ENCODE results near the gene SPG11. TPM values are rescaled to one million over a fixed set of nuclear protein-coding genes. Genes with fewer than 3 reads are reported as not detected.

The SPG11 gene
- total and polyA plus RNA-seq, 2 of the 13 experiments (the other 11 are each of a cell fraction or from before 2014, with no cell fraction given) = 31.5 to 40.7 TPM

GRCh38 chr15:44711096-44711742 lies 47.8 kb upstream of the SPG11 start, which contains the start of the genes B2M and PATL2 (continued):
- 0 out of 2 replicates have a peak, but pooled peaks have one; percentile 42 for TF ChIP-seq ZNF546 (CRISPR knock-in tag; conservative IDR thresholded peaks at IDR 0.05)
- no peak for TF ChIP-seq ZNF619 (CRISPR knock-in tag; IDR thresholded peaks at IDR 0.05)
- peak; percentile 70 for TF ChIP-seq DMAP1 (CRISPR knock-in tag; IDR thresholded peaks at IDR 0.05)
- TF ChIP-seq, protein P1, sequence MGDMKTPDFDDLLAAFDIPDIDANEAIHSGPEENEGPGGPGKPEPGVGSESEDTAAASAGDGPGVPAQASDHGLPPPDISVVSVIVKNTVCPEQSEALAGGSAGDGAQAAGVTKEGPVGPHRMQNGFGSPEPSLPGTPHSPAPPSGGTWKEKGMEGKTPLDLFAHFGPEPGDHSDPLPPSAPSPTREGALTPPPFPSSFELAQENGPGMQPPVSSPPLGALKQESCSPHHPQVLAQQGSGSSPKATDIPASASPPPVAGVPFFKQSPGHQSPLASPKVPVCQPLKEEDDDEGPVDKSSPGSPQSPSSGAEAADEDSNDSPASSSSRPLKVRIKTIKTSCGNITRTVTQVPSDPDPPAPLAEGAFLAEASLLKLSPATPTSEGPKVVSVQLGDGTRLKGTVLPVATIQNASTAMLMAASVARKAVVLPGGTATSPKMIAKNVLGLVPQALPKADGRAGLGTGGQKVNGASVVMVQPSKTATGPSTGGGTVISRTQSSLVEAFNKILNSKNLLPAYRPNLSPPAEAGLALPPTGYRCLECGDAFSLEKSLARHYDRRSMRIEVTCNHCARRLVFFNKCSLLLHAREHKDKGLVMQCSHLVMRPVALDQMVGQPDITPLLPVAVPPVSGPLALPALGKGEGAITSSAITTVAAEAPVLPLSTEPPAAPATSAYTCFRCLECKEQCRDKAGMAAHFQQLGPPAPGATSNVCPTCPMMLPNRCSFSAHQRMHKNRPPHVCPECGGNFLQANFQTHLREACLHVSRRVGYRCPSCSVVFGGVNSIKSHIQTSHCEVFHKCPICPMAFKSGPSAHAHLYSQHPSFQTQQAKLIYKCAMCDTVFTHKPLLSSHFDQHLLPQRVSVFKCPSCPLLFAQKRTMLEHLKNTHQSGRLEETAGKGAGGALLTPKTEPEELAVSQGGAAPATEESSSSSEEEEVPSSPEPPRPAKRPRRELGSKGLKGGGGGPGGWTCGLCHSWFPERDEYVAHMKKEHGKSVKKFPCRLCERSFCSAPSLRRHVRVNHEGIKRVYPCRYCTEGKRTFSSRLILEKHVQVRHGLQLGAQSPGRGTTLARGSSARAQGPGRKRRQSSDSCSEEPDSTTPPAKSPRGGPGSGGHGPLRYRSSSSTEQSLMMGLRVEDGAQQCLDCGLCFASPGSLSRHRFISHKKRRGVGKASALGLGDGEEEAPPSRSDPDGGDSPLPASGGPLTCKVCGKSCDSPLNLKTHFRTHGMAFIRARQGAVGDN (CRISPR knock-in tag; IDR thresholded peaks at IDR 0.05) = peak; percentile 87
- TF ChIP-seq, protein P2, sequence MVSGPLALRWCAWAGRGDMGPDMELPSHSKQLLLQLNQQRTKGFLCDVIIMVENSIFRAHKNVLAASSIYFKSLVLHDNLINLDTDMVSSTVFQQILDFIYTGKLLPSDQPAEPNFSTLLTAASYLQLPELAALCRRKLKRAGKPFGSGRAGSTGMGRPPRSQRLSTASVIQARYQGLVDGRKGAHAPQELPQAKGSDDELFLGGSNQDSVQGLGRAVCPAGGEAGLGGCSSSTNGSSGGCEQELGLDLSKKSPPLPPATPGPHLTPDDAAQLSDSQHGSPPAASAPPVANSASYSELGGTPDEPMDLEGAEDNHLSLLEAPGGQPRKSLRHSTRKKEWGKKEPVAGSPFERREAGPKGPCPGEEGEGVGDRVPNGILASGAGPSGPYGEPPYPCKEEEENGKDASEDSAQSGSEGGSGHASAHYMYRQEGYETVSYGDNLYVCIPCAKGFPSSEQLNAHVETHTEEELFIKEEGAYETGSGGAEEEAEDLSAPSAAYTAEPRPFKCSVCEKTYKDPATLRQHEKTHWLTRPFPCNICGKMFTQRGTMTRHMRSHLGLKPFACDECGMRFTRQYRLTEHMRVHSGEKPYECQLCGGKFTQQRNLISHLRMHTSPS (CRISPR knock-in tag; IDR thresholded peaks at IDR 0.05; ENCODE audit: low read depth) = no peak
- TF ChIP-seq KDM3A (CRISPR knock-in tag; IDR thresholded peaks at IDR 0.05; ENCODE audit: low read depth) = 0 out of 2 replicates have a peak, but pooled peaks have one; percentile 28
- no peak for TF ChIP-seq SOX6 (IDR thresholded peaks at IDR 0.05)
- TF ChIP-seq SOX6 (CRISPR knock-in tag; IDR thresholded peaks at IDR 0.05) = peak; percentile 24; the same call in 1 of the 2 replicates
- peak; percentile 9 for TF ChIP-seq SKI (IDR thresholded peaks at IDR 0.05; ENCODE audit: partially characterized antibody)
- TF ChIP-seq PRDM4 (CRISPR knock-in tag; IDR thresholded peaks at IDR 0.05; ENCODE audit: borderline replicate concordance) = 0 out of 2 replicates have a peak, but pooled peaks have one; percentile 46
- no peak; the same call in 1 of the 2 replicates for TF ChIP-seq MED13 (CRISPR knock-in tag; IDR thresholded peaks at IDR 0.05)
- TF ChIP-seq ZBTB33 (CRISPR knock-in tag; IDR thresholded peaks at IDR 0.05) = no peak
- TF ChIP-seq POLR2G (IDR thresholded peaks at IDR 0.05; ENCODE audit: low read depth, low read length) = peak; percentile 100
- 0 out of 2 replicates have a peak, but pooled peaks have one; percentile 44 for TF ChIP-seq ZNF343 (CRISPR knock-in tag; IDR thresholded peaks at IDR 0.05)
- TF ChIP-seq GABPA (IDR thresholded peaks at IDR 0.05; ENCODE audit: low read depth, low read length) = no peak
- TF ChIP-seq GABPA (CRISPR knock-in tag; IDR thresholded peaks at IDR 0.05; ENCODE audit: low read depth) = 0 out of 2 replicates have a peak, but pooled peaks have one; percentile 30
- TF ChIP-seq KDM4B (CRISPR knock-in tag; IDR thresholded peaks at IDR 0.05) = 0 out of 2 replicates have a peak, but pooled peaks have one; percentile 70
- peak; percentile 65; the same call in 1 of the 2 replicates for TF ChIP-seq MEIS2 (CRISPR knock-in tag; IDR thresholded peaks at IDR 0.05)
- TF ChIP-seq ZNF572 (CRISPR knock-in tag; IDR thresholded peaks at IDR 0.05) = 0 out of 2 replicates have a peak, but pooled peaks have one; percentile 34
